Breast epithelium (tissue), 3 donors: Measurements from ENCODE around the gene PXDN.

ENCODE experiments used
- CTCF ChIP-seq, 3 donors: fragments of 450-650 bp; IDR thresholded peaks; one replicate each; pipeline ENCODE4 v1.5.1; 2016 to 2017; ENCODE audit warnings: antibody characterized with exemption in 3 of 3, mild to moderate bottlenecking in 3 of 3, moderate library complexity in 3 of 3
- POLR2A ChIP-seq: fragments of 450-650 bp; IDR thresholded peaks from one replicate; pipeline ENCODE4 v1.6.1; 2016; ENCODE audit warnings: antibody characterized with exemption, mild to moderate bottlenecking, moderate library complexity
- POLR2AphosphoS5 ChIP-seq, 3 donors: sonication (generic); formaldehyde crosslinking; IDR thresholded peaks; one replicate each; pipeline ENCODE4 v1.6.1; 2017; ENCODE audit warnings: antibody characterized with exemption in 3 of 3

GRCh38 chr2:1600191-1601066 is 143.9 kb downstream of the PXDN start:
- no peak for TF ChIP-seq CTCF (IDR thresholded peaks at IDR 0.05)
- no peak for TF ChIP-seq POLR2A
- TF ChIP-seq POLR2AphosphoS5 (IDR thresholded peaks at IDR 0.05), result no peak
